ENCODE results near the gene KRTAP9-7. TPM values are rescaled to one million over a fixed set of nuclear protein-coding genes. Genes with fewer than 3 reads are reported as not detected.
A peak's percentile ranks its signal among the peaks of the same experiment; 100 is the strongest.

Gene KRTAP9-7
- total and polyA plus RNA-seq, 2 donors (not counting 1 experiment from before 2014, with no cell fraction given): not detected

DNA sequence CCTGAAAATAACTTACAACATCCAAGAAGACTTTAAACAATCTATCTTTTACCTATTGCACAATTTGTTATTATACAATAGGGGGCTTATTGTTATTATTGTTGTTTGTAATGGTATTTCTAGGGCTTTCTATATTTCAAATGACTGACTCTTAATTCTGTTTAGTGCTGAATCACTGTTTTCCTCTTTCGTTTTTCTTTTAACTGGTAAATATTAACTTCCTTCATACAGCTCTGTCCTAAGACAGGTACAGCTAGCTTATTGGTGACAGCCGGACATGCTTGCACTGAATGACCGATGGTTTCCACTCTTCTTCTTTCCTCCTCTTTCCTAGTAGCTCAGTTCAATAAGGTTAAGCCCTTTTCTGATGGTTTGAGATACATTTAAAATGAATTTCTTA is 11.6 kb downstream of the KRTAP9-7 start:
- H3K27ac Mint-ChIP-seq: no peak overlapping the region
- Histone ChIP-seq H4K20me1 (ENCODE audit: control insufficient read depth, insufficient read depth, low read length, poor library complexity, severe bottlenecking) (no peaks in the 10 kb centered on the region), H3K9ac (ENCODE audit: low read length) (no peak overlapping the region), H3K4me2 (replicated peaks; ENCODE audit: low read depth, low read length, poor library complexity, severe bottlenecking) (no peak overlapping the region), H3K36me3 (replicated peaks in 1 of 2; ENCODE audit: control extremely low read depth in 1 of 2, control insufficient read depth in 1 of 2, extremely low read depth in 1 of 2, insufficient read depth in 2 of 2, low read length in 1 of 2) (no peaks in the 10 kb centered on the region), H3K4me3 (ENCODE audit: control extremely low read depth in 1 of 5, extremely low read depth in 1 of 5, insufficient read depth in 1 of 5, low read depth in 2 of 5, low read length in 4 of 5) (no peak overlapping the region), H3K4me1 (ENCODE audit: control insufficient read depth in 2 of 2, insufficient read depth in 2 of 2, low read length in 2 of 2) (peaks cover 0 to 6% of the 10 kb centered on the region in 2 donors), H3K27me3 (replicated peaks in 1 of 4; ENCODE audit: control extremely low read depth in 1 of 4, control insufficient read depth in 3 of 4, insufficient read depth in 4 of 4, low read length in 3 of 4) (no peaks in the 10 kb centered on the region), H3K79me2 (ENCODE audit: control insufficient read depth, insufficient read depth, low read length) (no peaks in the 10 kb centered on the region), H2AFZ (ENCODE audit: insufficient read depth, low read depth, low read length, poor library complexity, severe bottlenecking) (no peak overlapping the region), H3K27ac (ENCODE audit: low read length in 2 of 2) (no peak overlapping the region), H3K9me3 (ENCODE audit: control extremely low read depth in 1 of 3, control insufficient read depth in 2 of 3, insufficient read depth in 1 of 3, low read length in 2 of 3) (no peaks in the 10 kb centered on the region)
- TF ChIP-seq, protein P1, sequence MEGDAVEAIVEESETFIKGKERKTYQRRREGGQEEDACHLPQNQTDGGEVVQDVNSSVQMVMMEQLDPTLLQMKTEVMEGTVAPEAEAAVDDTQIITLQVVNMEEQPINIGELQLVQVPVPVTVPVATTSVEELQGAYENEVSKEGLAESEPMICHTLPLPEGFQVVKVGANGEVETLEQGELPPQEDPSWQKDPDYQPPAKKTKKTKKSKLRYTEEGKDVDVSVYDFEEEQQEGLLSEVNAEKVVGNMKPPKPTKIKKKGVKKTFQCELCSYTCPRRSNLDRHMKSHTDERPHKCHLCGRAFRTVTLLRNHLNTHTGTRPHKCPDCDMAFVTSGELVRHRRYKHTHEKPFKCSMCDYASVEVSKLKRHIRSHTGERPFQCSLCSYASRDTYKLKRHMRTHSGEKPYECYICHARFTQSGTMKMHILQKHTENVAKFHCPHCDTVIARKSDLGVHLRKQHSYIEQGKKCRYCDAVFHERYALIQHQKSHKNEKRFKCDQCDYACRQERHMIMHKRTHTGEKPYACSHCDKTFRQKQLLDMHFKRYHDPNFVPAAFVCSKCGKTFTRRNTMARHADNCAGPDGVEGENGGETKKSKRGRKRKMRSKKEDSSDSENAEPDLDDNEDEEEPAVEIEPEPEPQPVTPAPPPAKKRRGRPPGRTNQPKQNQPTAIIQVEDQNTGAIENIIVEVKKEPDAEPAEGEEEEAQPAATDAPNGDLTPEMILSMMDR (IDR thresholded peaks at IDR 0.05): no peak
- TF ChIP-seq EZH2 (IDR thresholded peaks at IDR 0.05; ENCODE audit: borderline replicate concordance, insufficient read depth, low read depth, low read length, poor library complexity, severe bottlenecking): no peak
- DNase-seq: peak; percentile 0
- intact Hi-C loops (cut with micrococcal nuclease): no loop called here
- WGBS (ENCODE audit: insufficient coverage): 50% methylated on average over 1 of the region's 3 CpGs
- H3K4me1 Mint-ChIP-seq: peaks cover 4% of the 10 kb centered on the region
- H3K4me3 Mint-ChIP-seq: no peak overlapping the region
- CTCF ChIA-PET: interaction anchor here (2.1 kb wide), 1 partner anchor 35 kb away, joined by 4 read pairs; no protein-coding TSS in a partner anchor
- peaks cover 31% of the 10 kb centered on the region for H3K27me3 Mint-ChIP-seq
- H3K9me3 Mint-ChIP-seq (ENCODE audit: insufficient read depth): no peaks in the 10 kb centered on the region
- no peak for ATAC-seq (ENCODE audit: low read depth)
- POLR2A ChIA-PET: no interaction called here

DNA sequence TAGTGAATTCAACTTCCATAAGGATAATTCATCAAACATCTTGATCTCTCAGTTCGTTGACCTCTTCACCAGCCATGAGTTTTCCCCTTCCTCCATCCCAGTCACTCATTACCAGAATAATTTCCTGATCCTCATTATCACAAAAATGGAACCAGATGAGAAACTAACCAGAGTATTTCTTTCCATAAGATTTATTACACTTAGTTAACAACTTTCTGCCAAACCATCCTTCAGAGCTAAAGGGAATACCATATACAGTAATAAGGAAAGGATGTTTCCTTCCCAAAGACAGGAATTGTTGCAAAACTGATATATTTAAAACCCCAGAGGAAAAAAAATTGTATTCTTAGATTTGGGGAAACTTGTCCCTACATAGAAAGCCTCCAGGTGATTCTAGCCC is 18.5 kb downstream of the KRTAP9-7 start:
- peaks cover 0 to 2% (median 0%) of the 10 kb centered on the region in 4 experiments for H3K27me3 ChIP-seq (replicated peaks in 1 of 4; ENCODE audit: control extremely low read depth in 1 of 4, control insufficient read depth in 3 of 4, insufficient read depth in 4 of 4, low read length in 3 of 4)
- no peak overlapping the region for H3K9ac ChIP-seq (ENCODE audit: low read length)
- H3K4me2 ChIP-seq (replicated peaks; ENCODE audit: low read depth, low read length, poor library complexity, severe bottlenecking): no peak overlapping the region
- intact Hi-C loops (cut with micrococcal nuclease): no loop called here
- ChIA-PET CTCF (no interaction called here), POLR2A (no interaction called here)
- Mint-ChIP-seq H3K9me3 (ENCODE audit: insufficient read depth) (no peaks in the 10 kb centered on the region), H3K4me1 (peaks cover 1% of the 10 kb centered on the region), H3K4me3 (no peak overlapping the region), H3K27ac (no peak overlapping the region), H3K27me3 (peaks cover 25% of the 10 kb centered on the region)
- WGBS (ENCODE audit: insufficient coverage): 78% methylated on average over 1 of the region's 1 CpG
- ATAC-seq (ENCODE audit: low read depth) (no peak), DNase-seq (no peak)
- H3K4me1 ChIP-seq (ENCODE audit: control insufficient read depth in 2 of 2, insufficient read depth in 2 of 2, low read length in 2 of 2): peaks cover 0 to 1% of the 10 kb centered on the region in 2 donors
- H4K20me1 ChIP-seq (ENCODE audit: control insufficient read depth, insufficient read depth, low read length, poor library complexity, severe bottlenecking): no peaks in the 10 kb centered on the region
- H3K79me2 ChIP-seq (ENCODE audit: control insufficient read depth, insufficient read depth, low read length): no peaks in the 10 kb centered on the region
- no peaks in the 10 kb centered on the region for H3K36me3 ChIP-seq (replicated peaks in 1 of 2; ENCODE audit: control extremely low read depth in 1 of 2, control insufficient read depth in 1 of 2, extremely low read depth in 1 of 2, insufficient read depth in 2 of 2, low read length in 1 of 2)
- no peak overlapping the region for H2AFZ ChIP-seq (ENCODE audit: insufficient read depth, low read depth, low read length, poor library complexity, severe bottlenecking)
- no peak overlapping the region for H3K4me3 ChIP-seq (ENCODE audit: control extremely low read depth in 1 of 5, extremely low read depth in 1 of 5, insufficient read depth in 1 of 5, low read depth in 2 of 5, low read length in 4 of 5)
- no peaks in the 10 kb centered on the region for H3K9me3 ChIP-seq (ENCODE audit: control extremely low read depth in 1 of 3, control insufficient read depth in 2 of 3, insufficient read depth in 1 of 3, low read length in 2 of 3)
- TF ChIP-seq, protein P1 (IDR thresholded peaks at IDR 0.05): no peak
- no peak overlapping the region for H3K27ac ChIP-seq (ENCODE audit: low read length in 2 of 2)
